HepG2 (cell line): ENCODE data around the gene CYYR1. TPM values are rescaled to one million over a fixed set of nuclear protein-coding genes. Genes with fewer than 3 reads are reported as not detected.

Experiments used
- ATAC-seq: fragments of 200-7000 bp; cut with Tn5 transposase; 3 replicates; pipeline ENCODE4 v1.9.1; 2020; ENCODE audit warnings: mild to moderate bottlenecking, moderate library complexity
- BruUV-seq: library from RNA; stranded (reverse); fragments of 400-500 nt; replicated peaks from 2 replicates; lab custom pipeline; 2021; lab: Mats Ljungman, UMichigan
- CTCF ChIA-PET: fragments of 300-600 bp; formaldehyde crosslinking; extraction: SDS; loops from one replicate; lab custom pipeline; 2021; ENCODE audit warnings: low total read pairs, inconsistent platforms, low intra/inter-chr PET ratio; lab: Yijun Ruan, JAX
- POLR2A ChIA-PET: fragments of 350-600 bp; sonication (Branson Sonifier 250); formaldehyde crosslinking; loops from one replicate; lab custom pipeline; 2020; ENCODE audit warnings: antibody characterized with exemption, inconsistent platforms; lab: Yijun Ruan, JAX
- DNase-seq: peaks from one replicate; pipeline ENCODE4 v3.0.0-alpha.2; 2015; ENCODE audit warnings: low spot score
- FAIRE-seq: peaks from 3 replicates; lab custom pipeline; 2011; peaks lifted over from hg19 to GRCh38; lab: Jason Lieb, UNC
- H2AFZ ChIP-seq: one replicate; pipeline ENCODE4 v1.6.1; 2011; ENCODE audit warnings: low read length, inconsistent platforms
- H3K27ac ChIP-seq: fragments of 300-600 bp; 3 replicates; pipeline ENCODE4 v1.8.0; 2011; ENCODE audit warnings: mixed run types, mild to moderate bottlenecking, mixed read lengths, low read length, inconsistent platforms; ENCODE audit not compliant: insufficient read depth; ENCODE audit errors: extremely low read length
- H3K27me3 ChIP-seq, 2 experiments: fragments of 200-600 bp in 1 of 2; 2 replicates in 1 of 2; 3 replicates in 1 of 2; pipeline versions ENCODE4 v1.6.0 to v1.8.0; 2011; ENCODE audit warnings: low read length in 2 of 2, mild to moderate bottlenecking in 2 of 2, moderate library complexity in 2 of 2, inconsistent platforms in 1 of 2; ENCODE audit not compliant: insufficient read depth in 2 of 2, control insufficient read depth in 1 of 2
- H3K36me3 ChIP-seq, 2 experiments: fragments of 200-600 bp in 1 of 2; replicated peaks in 1 of 2; 2 replicates in 1 of 2; 3 replicates in 1 of 2; pipeline versions ENCODE4 v1.5.1 to v1.8.0; 2011; ENCODE audit warnings: low read length in 2 of 2, inconsistent platforms in 1 of 2; ENCODE audit not compliant: insufficient read depth in 2 of 2, control insufficient read depth in 1 of 2
- H3K4me1 ChIP-seq: 2 replicates; pipeline ENCODE4 v1.5.1; 2012; ENCODE audit warnings: low read length, inconsistent platforms; ENCODE audit not compliant: insufficient read depth
- H3K4me2 ChIP-seq: 2 replicates; pipeline ENCODE4 v1.6.0; 2011; ENCODE audit warnings: low read depth, low read length, inconsistent platforms
- H3K4me3 ChIP-seq, 3 experiments: fragments of 200-600 bp in 1 of 3; sonication (generic), shearing (Covaris generic) in 1 of 3; replicated peaks in 1 of 3; 2 replicates each; pipeline ENCODE4 v1.5.1; 2011 to 2016; ENCODE audit warnings: low read length in 3 of 3, inconsistent platforms in 2 of 3, low read depth in 2 of 3, mild to moderate bottlenecking in 2 of 3, control low read depth in 1 of 3, mixed read lengths in 1 of 3; ENCODE audit not compliant: insufficient read depth in 1 of 3
- H3K79me2 ChIP-seq: one replicate; pipeline ENCODE4 v1.6.1; 2011; ENCODE audit warnings: low read length, inconsistent platforms; ENCODE audit not compliant: insufficient read depth
- H3K9ac ChIP-seq: 2 replicates; pipeline ENCODE4 v1.6.0; 2011; ENCODE audit warnings: mild to moderate bottlenecking, low read depth, low read length, inconsistent platforms; ENCODE audit not compliant: insufficient read depth
- H3K9me3 ChIP-seq: 2 replicates; pipeline ENCODE4 v1.5.1; 2012; ENCODE audit warnings: mild to moderate bottlenecking, low read length
- H4K20me1 ChIP-seq: 2 replicates; pipeline ENCODE4 v1.6.0; 2011; ENCODE audit warnings: inconsistent platforms, mild to moderate bottlenecking, low read length, moderate library complexity; ENCODE audit not compliant: insufficient read depth
- HOXA3 ChIP-seq: sonication (generic); formaldehyde crosslinking; IDR thresholded peaks from 2 replicates; pipeline ENCODE4 v1.5.0; 2020; ENCODE audit warnings: missing genetic modification reagents
- MED13 ChIP-seq: sonication (generic); formaldehyde crosslinking; IDR thresholded peaks from 2 replicates; pipeline ENCODE4 v1.5.0; 2020; ENCODE audit warnings: missing genetic modification reagents
- MEIS2 ChIP-seq: sonication (generic); formaldehyde crosslinking; IDR thresholded peaks from 2 replicates; pipeline ENCODE4 v1.9.0; 2021; ENCODE audit warnings: mild to moderate bottlenecking, missing genetic modification reagents
- PRPF4 ChIP-seq: fragments of 200-400 bp; formaldehyde crosslinking; IDR thresholded peaks from 2 replicates; pipeline ENCODE4 v1.6.1; 2016; ENCODE audit warnings: low read length, low read depth; ENCODE audit not compliant: poor library complexity, severe bottlenecking
- TOE1 ChIP-seq: sonication (generic); formaldehyde crosslinking; IDR thresholded peaks from 2 replicates; pipeline ENCODE4 v1.4.0; 2020; ENCODE audit warnings: mild to moderate bottlenecking, missing genetic modification reagents
- ZNF543 ChIP-seq: sonication (generic); formaldehyde crosslinking; IDR thresholded peaks from 2 replicates; pipeline ENCODE4 v1.4.0; 2020; ENCODE audit warnings: mild to moderate bottlenecking, missing genetic modification reagents
- WGBS: methylation state at CpG from one replicate; pipeline ENCODE4 v1.1.6; 2017; ENCODE audit warnings: low lambda C conversion rate; 5-methylcytosine and 5-hydroxymethylcytosine counted together
- in situ Hi-C: cut with HindIII; loops from 2 replicates; pipeline ENCODE4 v1.10.0; 2017; ENCODE audit warnings: low pct_unique_long_range_greater_than_20kb; ENCODE audit not compliant: extremely low pct_ligation_motif_present
- intact Hi-C: fragments of 100-400 bp; cut with micrococcal nuclease; formaldehyde crosslinking; loops from one replicate; pipeline ENCODE4 v1.10.0; 2022; ENCODE audit not compliant: unreplicated experiment
- polyA plus RNA-seq, 8 experiments: library from polyadenylated mRNA; depleted of rRNA in 3 of 8; stranded (reverse) in 7 of 8; unstranded in 1 of 8; fragments of >200 nt; fragmentation: Illumina TruSeq in 4 of 8; extraction: Trizol in 4 of 8; gene quantifications; 2 replicates each; pipeline versions ENCODE4 v1.2.1 to v1.2.3, GENCODE V29; 2011 to 2016; ENCODE audit warnings: low read depth in 4 of 8, missing spikeins in 1 of 8, mixed read lengths in 1 of 8; ENCODE audit not compliant: insufficient read depth in 1 of 8
- total RNA-seq, 5 experiments: library from RNA; depleted of rRNA; stranded (reverse); fragments of >200 nt; fragmentation: Illumina TruSeq; extraction: Trizol; gene quantifications; 2 replicates each; pipeline ENCODE4 v1.2.3, GENCODE V29; 2016; ENCODE audit warnings: low read depth in 1 of 5
- TF ChIP-seq, protein P1 (sequence below): sonication (generic); formaldehyde crosslinking; IDR thresholded peaks from 2 replicates; pipeline ENCODE4 v1.5.0; 2020; ENCODE audit warnings: missing genetic modification reagents, mild to moderate bottlenecking, borderline replicate concordance
- TF ChIP-seq, protein P2 (sequence below): sonication (generic); formaldehyde crosslinking; IDR thresholded peaks from 2 replicates; pipeline ENCODE4 v1.5.0; 2020; ENCODE audit warnings: mild to moderate bottlenecking, missing genetic modification reagents

The CYYR1 gene
- total and polyA plus RNA-seq, 2 of the 13 experiments (the other 11 are each of a cell fraction or from before 2014, with no cell fraction given), result not detected

DNA sequence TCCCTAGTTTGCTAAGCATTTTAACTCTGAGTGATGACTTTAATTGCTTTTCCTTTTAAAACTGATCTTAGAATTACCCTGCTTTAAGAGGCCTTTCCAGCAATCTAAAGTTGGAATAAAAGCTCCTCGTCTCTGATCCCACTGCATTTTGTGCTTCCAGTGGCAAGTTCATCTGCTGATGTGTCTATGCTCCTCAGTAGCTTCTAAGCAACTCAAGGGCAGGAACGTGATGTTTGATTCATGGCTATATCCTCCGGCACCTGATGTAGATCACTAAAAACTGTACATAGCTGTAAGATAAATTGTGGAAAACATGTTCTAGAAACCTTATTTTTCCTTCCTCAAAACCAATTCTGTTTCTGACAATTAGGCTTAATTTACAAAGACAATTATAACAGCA is 12.5 kb downstream of the CYYR1 start:
- BruUV-seq, result no TSS peak
- Histone ChIP-seq H3K4me1 (no peaks in the 10 kb centered on the region), H2AFZ (no peak overlapping the region), H3K4me3 (no peak overlapping the region), H3K36me3 (no peaks in the 10 kb centered on the region), H3K79me2 (no peaks in the 10 kb centered on the region), H3K9ac (no peak overlapping the region), H3K4me2 (no peak overlapping the region), H4K20me1 (no peaks in the 10 kb centered on the region), H3K9me3 (peaks cover 72% of the 10 kb centered on the region), H3K27ac (no peak overlapping the region), H3K27me3 (no peaks in the 10 kb centered on the region)
- in situ Hi-C loops, result no loop called here
- POLR2A ChIA-PET, result no interaction called here
- FAIRE-seq, result no peak
- CTCF ChIA-PET, result no interaction called here
- intact Hi-C loops, result no loop called here
- 5% methylated on average over 3 of the region's 3 CpGs for WGBS
- ATAC-seq, result no peak
- DNase-seq, result no peak
- TF ChIP-seq, protein P1, sequence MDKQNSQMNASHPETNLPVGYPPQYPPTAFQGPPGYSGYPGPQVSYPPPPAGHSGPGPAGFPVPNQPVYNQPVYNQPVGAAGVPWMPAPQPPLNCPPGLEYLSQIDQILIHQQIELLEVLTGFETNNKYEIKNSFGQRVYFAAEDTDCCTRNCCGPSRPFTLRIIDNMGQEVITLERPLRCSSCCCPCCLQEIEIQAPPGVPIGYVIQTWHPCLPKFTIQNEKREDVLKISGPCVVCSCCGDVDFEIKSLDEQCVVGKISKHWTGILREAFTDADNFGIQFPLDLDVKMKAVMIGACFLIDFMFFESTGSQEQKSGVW, result no peak
- no peak for TF ChIP-seq ZNF543 (CRISPR knock-in tag)
- TF ChIP-seq PRPF4, result no peak
- no peak for TF ChIP-seq HOXA3 (CRISPR knock-in tag)
- no peak for TF ChIP-seq MED13 (CRISPR knock-in tag)
- TF ChIP-seq, protein P2, sequence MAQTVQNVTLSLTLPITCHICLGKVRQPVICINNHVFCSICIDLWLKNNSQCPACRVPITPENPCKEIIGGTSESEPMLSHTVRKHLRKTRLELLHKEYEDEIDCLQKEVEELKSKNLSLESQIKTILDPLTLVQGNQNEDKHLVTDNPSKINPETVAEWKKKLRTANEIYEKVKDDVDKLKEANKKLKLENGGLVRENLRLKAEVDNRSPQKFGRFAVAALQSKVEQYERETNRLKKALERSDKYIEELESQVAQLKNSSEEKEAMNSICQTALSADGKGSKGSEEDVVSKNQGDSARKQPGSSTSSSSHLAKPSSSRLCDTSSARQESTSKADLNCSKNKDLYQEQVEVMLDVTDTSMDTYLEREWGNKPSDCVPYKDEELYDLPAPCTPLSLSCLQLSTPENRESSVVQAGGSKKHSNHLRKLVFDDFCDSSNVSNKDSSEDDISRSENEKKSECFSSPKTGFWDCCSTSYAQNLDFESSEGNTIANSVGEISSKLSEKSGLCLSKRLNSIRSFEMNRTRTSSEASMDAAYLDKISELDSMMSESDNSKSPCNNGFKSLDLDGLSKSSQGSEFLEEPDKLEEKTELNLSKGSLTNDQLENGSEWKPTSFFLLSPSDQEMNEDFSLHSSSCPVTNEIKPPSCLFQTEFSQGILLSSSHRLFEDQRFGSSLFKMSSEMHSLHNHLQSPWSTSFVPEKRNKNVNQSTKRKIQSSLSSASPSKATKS (CRISPR knock-in tag), result no peak
- no peak for TF ChIP-seq TOE1 (CRISPR knock-in tag)
- TF ChIP-seq MEIS2 (CRISPR knock-in tag), result no peak
